ENCODE data around the gene OS9. TPM values are rescaled to one million over a fixed set of nuclear protein-coding genes. Genes with fewer than 3 reads are reported as not detected.

The OS9 gene
- total and polyA plus RNA-seq, 4 donors: 136 to 357 (median 216) TPM

GRCh38 chr12:57765698-57766463 lies 71.9 kb downstream of the OS9 start (continued):
- no peak for TF ChIP-seq ATF3 (IDR thresholded peaks at IDR 0.05)
- no peak for TF ChIP-seq HNF4A (conservative IDR thresholded peaks at IDR 0.05)
- TF ChIP-seq NR2F2 (IDR thresholded peaks at IDR 0.05): no peak

GRCh38 chr12:57766464-57767304 lies 72.8 kb downstream of the OS9 start, which contains the start of gene CYP27B1:
TSS of gene CYP27B1 (minus strand) at chr12:57767078. CDS start at chr12:57767041, 37 bp downstream.
- DNase-seq (ENCODE audit: low spot score): no peak
- TF ChIP-seq CTCF (IDR thresholded peaks at IDR 0.05; ENCODE audit: low read depth, low read length, missing input control) (no peak), HNF4A (conservative IDR thresholded peaks at IDR 0.05) (no peak), RAD21 (IDR thresholded peaks at IDR 0.05) (no peak), EGR1 (IDR thresholded peaks at IDR 0.05; ENCODE audit: low read depth in 2 of 2) (no peak), NR2F2 (IDR thresholded peaks at IDR 0.05) (no peak), ZBTB33 (IDR thresholded peaks at IDR 0.05) (no peak), TAF1 (conservative IDR thresholded peaks at IDR 0.05) (no peak), RXRA (IDR thresholded peaks at IDR 0.05) (no peak), HNF4G (IDR thresholded peaks at IDR 0.05) (no peak), JUND (IDR thresholded peaks at IDR 0.05) (no peak), FOXA2 (IDR thresholded peaks at IDR 0.05) (no peak), GABPA (IDR thresholded peaks at IDR 0.05 in 1 of 2, conservative IDR thresholded peaks at IDR 0.05 in 1 of 2) (no peak), MAX (IDR thresholded peaks at IDR 0.05) (no peak), FOXA1 (IDR thresholded peaks at IDR 0.05) (no peak), YY1 (IDR thresholded peaks at IDR 0.05) (no peak), ATF3 (IDR thresholded peaks at IDR 0.05) (no peak), REST (IDR thresholded peaks at IDR 0.05) (no peak), SP1 (IDR thresholded peaks at IDR 0.05) (no peak)
- peaks cover 11 to 34% (median 28%) of the 10 kb centered on the region in 4 donors for H3K4me1 ChIP-seq (ENCODE audit: control insufficient read depth in 4 of 4, insufficient read depth in 4 of 4, low read length in 3 of 4)
- H3K36me3 ChIP-seq (ENCODE audit: control insufficient read depth in 4 of 4, insufficient read depth in 3 of 4, low read depth in 1 of 4, low read length in 3 of 4): peaks cover 8 to 19% (median 14%) of the 10 kb centered on the region in 4 donors
- no peak within 1 kb of the TSS for H3K27ac ChIP-seq (ENCODE audit: low read depth in 1 of 2, low read length in 2 of 2)
- H3K9me3 ChIP-seq (ENCODE audit: control insufficient read depth in 4 of 4, low read length in 3 of 4): no peaks in the 10 kb centered on the region
- peak within 1 kb of the TSS in 1 of 3 donors; percentile 42 for H3K4me3 ChIP-seq (ENCODE audit: low read depth in 1 of 3, low read length in 3 of 3)
- H3K9ac ChIP-seq (ENCODE audit: low read depth in 1 of 2, low read length in 2 of 2): no peak within 1 kb of the TSS
- 11% methylated on average over 38 of the region's 38 CpGs for WGBS
- peaks cover 0 to 14% (median 6%) of the 10 kb centered on the region in 4 donors for H3K27me3 ChIP-seq (ENCODE audit: control insufficient read depth in 4 of 4, insufficient read depth in 4 of 4, low read length in 3 of 4)
